HG03457 (cell line): ENCODE results near the gene MBD6.

Source experiments
- ATAC-seq: cut with Tn5 transposase; IDR thresholded peaks from one replicate; pipeline ENCODE4 v1.9.1; 2021; ENCODE audit warnings: moderate number of reproducible peaks; ENCODE audit not compliant: unreplicated experiment

Gene MBD6

DNA sequence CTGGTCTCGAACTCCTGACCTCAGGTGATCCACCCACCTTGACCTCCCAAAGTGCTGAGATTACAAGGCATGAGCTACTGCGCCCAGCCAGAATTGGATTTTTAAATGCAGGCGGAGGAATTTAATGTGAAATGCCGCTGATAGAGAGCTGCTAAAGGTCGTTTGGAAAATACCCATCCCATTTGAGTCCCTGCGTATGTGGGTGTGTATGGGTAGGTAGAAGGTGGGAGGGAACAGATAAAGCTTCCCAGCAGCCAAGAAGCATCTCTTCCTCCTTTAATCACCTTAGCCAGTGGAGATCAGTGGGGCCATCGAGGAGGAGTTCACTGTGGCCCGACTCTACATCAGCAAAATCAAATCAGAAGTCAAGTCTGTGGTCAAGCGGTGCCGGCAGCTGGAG lies 52.2 kb downstream of the MBD6 start:
- ATAC-seq = no peak

- no peak for ATAC-seq
These were observed 53.4 kb downstream of the MBD6 start for GRCh38 chr12:57575771-57576612.

- ATAC-seq = no peak
These were observed 54.1 kb downstream of the MBD6 start for GRCh38 chr12:57576613-57577160.

GRCh38 chr12:57577981-57578758 lies 55.5 kb downstream of the MBD6 start:
- no peak for ATAC-seq

- no peak for ATAC-seq
These were observed 56.4 kb downstream of the MBD6 start for GRCh38 chr12:57579011-57579410.
